PC-3 (cell line): Measurements from ENCODE around the gene ADCK2. TPM values are rescaled to one million over a fixed set of nuclear protein-coding genes. Genes with fewer than 3 reads are reported as not detected.

Experiments
- ATAC-seq: fragments of 200-7000 bp; cut with Tn5 transposase; 2 replicates; pipeline ENCODE4 v1.9.1; 2020; ENCODE audit warnings: mild to moderate bottlenecking, moderate library complexity
- BruUV-seq: library from RNA; stranded (reverse); fragments of 400-500 nt; replicated peaks from 2 replicates; lab custom pipeline; 2021; lab: Mats Ljungman, UMichigan
- CTCF ChIA-PET: fragments of 300-600 bp; sonication (Branson Sonifier 250); formaldehyde crosslinking; loops from one replicate; lab custom pipeline; 2022; ENCODE audit warnings: antibody characterized with exemption; lab: Charles Lee
- POLR2A ChIA-PET: fragments of 300-600 bp; sonication (Branson Sonifier 250); formaldehyde crosslinking; loops from one replicate; lab custom pipeline; 2022; ENCODE audit warnings: antibody characterized with exemption; ENCODE audit not compliant: unreplicated experiment; lab: Charles Lee
- DNase-seq: peaks from one replicate; pipeline ENCODE4 v3.0.0-alpha.2; 2015
- H2AFZ ChIP-seq: fragments of 300-600 bp; sonication (generic); 2 replicates; pipeline ENCODE4 v1.6.0; 2016; ENCODE audit warnings: antibody characterized with exemption, low read length
- H3F3A ChIP-seq: fragments of 300-600 bp; sonication (generic); one replicate; pipeline ENCODE4 v1.6.0; 2017; ENCODE audit warnings: antibody characterized with exemption, low read length, control low read depth, mild to moderate bottlenecking; ENCODE audit not compliant: unreplicated experiment
- H3K27ac ChIP-seq: fragments of 300-600 bp; sonication (generic); 2 replicates; pipeline ENCODE4 v1.5.1; 2016; ENCODE audit warnings: mild to moderate bottlenecking, low read length
- H3K27me3 ChIP-seq: fragments of 300-600 bp; sonication (generic); 2 replicates; pipeline ENCODE4 v1.6.1; 2016; ENCODE audit warnings: low read length, mixed read lengths
- H3K36me3 ChIP-seq: fragments of 300-600 bp; sonication (generic); 2 replicates; pipeline ENCODE4 v1.6.1; 2016; ENCODE audit warnings: low read depth, mixed run types, low read length, mixed read lengths
- H3K4me1 ChIP-seq: fragments of 300-600 bp; sonication (generic); 2 replicates; pipeline ENCODE4 v1.5.1; 2016; ENCODE audit warnings: low read length; ENCODE audit not compliant: insufficient read depth
- H3K4me2 ChIP-seq: fragments of 300-600 bp; sonication (generic); 2 replicates; pipeline ENCODE4 v1.6.0; 2016; ENCODE audit warnings: low read length
- H3K4me3 ChIP-seq: fragments of 300-600 bp; sonication (generic); 2 replicates; pipeline ENCODE4 v1.5.1; 2016; ENCODE audit warnings: mild to moderate bottlenecking, low read length, mixed read lengths
- H3K79me2 ChIP-seq: fragments of 300-600 bp; sonication (generic); 2 replicates; pipeline ENCODE4 v1.6.1; 2017; ENCODE audit warnings: low read length, mixed read lengths
- H3K9ac ChIP-seq: fragments of 300-600 bp; sonication (generic); 2 replicates; pipeline ENCODE4 v1.6.0; 2016; ENCODE audit warnings: mild to moderate bottlenecking, low read length
- H3K9me2 ChIP-seq: fragments of 300-600 bp; sonication (generic); replicated peaks from 2 replicates; pipeline ENCODE4 v1.6.1; 2016; ENCODE audit warnings: mixed run types, low read length, mixed read lengths
- H3K9me3 ChIP-seq: fragments of 300-600 bp; sonication (generic); 2 replicates; pipeline ENCODE4 v1.6.1; 2016; ENCODE audit warnings: low read length, mixed read lengths
- H4K20me1 ChIP-seq: fragments of 300-600 bp; sonication (generic); 2 replicates; pipeline ENCODE4 v1.6.1; 2016; ENCODE audit warnings: low read length, mixed read lengths
- EZH2 ChIP-seq: fragments of 300-600 bp; sonication (generic); IDR thresholded peaks from one replicate; pipeline ENCODE4 v1.6.1; 2017; ENCODE audit warnings: antibody characterized with exemption, mild to moderate bottlenecking, low read length; ENCODE audit not compliant: unreplicated experiment
- EZH2phosphoT487 ChIP-seq: fragments of 300-600 bp; sonication (generic); IDR thresholded peaks from 2 replicates; pipeline ENCODE4 v1.6.1; 2018; ENCODE audit warnings: mild to moderate bottlenecking, antibody characterized with exemption, low read length, borderline replicate concordance
- intact Hi-C: fragments of 100-400 bp; cut with micrococcal nuclease; formaldehyde crosslinking; loops from 2 replicates; pipeline ENCODE4 v1.9.0; 2023
- total RNA-seq: library from RNA; depleted of rRNA; stranded (reverse); fragments of >200 nt; gene quantifications from 2 replicates; pipeline ENCODE4 v1.2.3, GENCODE V29; 2014
- TF ChIP-seq, protein P1 (sequence below): fragments of 300-600 bp; sonication (generic); conservative IDR thresholded peaks from 2 replicates; pipeline ENCODE4 v1.5.1; 2017; ENCODE audit warnings: antibody characterized with exemption, low read depth, mild to moderate bottlenecking, low read length

ADCK2 gene
- total RNA-seq, 1 experiment from 2014 or later = 29.4 TPM

DNA sequence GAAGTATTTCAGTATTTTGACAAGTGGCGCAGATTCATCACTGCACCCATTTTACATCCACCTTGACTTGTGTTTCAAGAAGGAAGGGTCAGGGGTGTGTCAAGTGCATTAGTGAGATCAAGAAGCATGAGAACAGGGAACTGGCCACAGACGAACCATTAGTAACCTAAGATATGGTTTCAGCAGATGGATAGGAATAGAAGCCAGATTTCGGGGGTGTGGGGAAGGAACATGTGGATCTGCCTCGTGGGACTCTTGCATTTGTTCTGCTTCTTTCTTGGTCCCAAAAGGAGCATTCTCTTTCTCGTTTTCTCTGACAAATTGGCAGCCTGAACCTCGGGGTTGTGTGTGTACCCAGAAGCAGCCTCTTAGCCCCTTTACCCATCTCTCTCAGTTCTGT, 41.7 kb upstream of the ADCK2 start:
- Histone ChIP-seq H3F3A (no peaks in the 10 kb centered on the region), H3K4me3 (no peak overlapping the region), H3K4me1 (peaks cover 17% of the 10 kb centered on the region), H3K79me2 (no peaks in the 10 kb centered on the region), H3K9me3 (no peaks in the 10 kb centered on the region), H3K36me3 (no peaks in the 10 kb centered on the region), H2AFZ (no peak overlapping the region), H3K9me2 (no peaks in the 10 kb centered on the region), H3K27ac (no peak overlapping the region), H3K9ac (no peak overlapping the region), H4K20me1 (no peaks in the 10 kb centered on the region), H3K27me3 (no peaks in the 10 kb centered on the region), H3K4me2 (no peak overlapping the region)
- POLR2A ChIA-PET = no interaction called here
- intact Hi-C loops = no loop called here
- BruUV-seq = no TSS peak
- ATAC-seq (no peak), DNase-seq (no peak)
- CTCF ChIA-PET = no interaction called here
- TF ChIP-seq, protein P1, sequence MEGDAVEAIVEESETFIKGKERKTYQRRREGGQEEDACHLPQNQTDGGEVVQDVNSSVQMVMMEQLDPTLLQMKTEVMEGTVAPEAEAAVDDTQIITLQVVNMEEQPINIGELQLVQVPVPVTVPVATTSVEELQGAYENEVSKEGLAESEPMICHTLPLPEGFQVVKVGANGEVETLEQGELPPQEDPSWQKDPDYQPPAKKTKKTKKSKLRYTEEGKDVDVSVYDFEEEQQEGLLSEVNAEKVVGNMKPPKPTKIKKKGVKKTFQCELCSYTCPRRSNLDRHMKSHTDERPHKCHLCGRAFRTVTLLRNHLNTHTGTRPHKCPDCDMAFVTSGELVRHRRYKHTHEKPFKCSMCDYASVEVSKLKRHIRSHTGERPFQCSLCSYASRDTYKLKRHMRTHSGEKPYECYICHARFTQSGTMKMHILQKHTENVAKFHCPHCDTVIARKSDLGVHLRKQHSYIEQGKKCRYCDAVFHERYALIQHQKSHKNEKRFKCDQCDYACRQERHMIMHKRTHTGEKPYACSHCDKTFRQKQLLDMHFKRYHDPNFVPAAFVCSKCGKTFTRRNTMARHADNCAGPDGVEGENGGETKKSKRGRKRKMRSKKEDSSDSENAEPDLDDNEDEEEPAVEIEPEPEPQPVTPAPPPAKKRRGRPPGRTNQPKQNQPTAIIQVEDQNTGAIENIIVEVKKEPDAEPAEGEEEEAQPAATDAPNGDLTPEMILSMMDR = no peak
- TF ChIP-seq EZH2 = no peak
- TF ChIP-seq EZH2phosphoT487 = no peak

DNA sequence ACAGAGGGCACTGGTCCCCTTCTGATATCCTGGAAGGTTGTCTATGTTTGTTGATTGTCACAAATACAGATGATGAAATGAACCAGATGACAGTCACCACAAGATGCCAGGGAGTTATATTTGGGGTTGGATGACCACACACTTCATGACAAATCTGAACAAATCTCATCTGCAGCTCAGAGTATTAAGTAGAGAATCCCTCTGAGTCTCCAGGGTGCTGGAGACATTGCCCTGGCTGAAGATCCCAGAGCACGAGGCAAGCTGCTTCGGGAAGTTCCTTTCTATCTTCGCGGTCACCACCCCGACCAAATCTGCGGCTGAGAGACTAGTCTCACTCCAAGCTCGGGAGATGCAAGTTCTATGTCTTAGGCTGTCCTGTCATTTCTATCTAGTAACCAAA, 41.1 kb upstream of the ADCK2 start:
- Histone ChIP-seq H3F3A (no peaks in the 10 kb centered on the region), H3K4me1 (peaks cover 11% of the 10 kb centered on the region), H3K9ac (no peak overlapping the region), H3K27ac (no peak overlapping the region), H4K20me1 (no peaks in the 10 kb centered on the region), H3K4me3 (no peak overlapping the region), H3K27me3 (no peaks in the 10 kb centered on the region), H3K9me2 (no peaks in the 10 kb centered on the region), H3K9me3 (no peaks in the 10 kb centered on the region), H3K79me2 (no peaks in the 10 kb centered on the region), H3K36me3 (no peaks in the 10 kb centered on the region), H3K4me2 (no peak overlapping the region), H2AFZ (no peak overlapping the region)
- intact Hi-C loops = no loop called here
- TF ChIP-seq EZH2 = no peak
- no peak for TF ChIP-seq EZH2phosphoT487
- TF ChIP-seq, protein P1 = no peak
- BruUV-seq = no TSS peak
- no peak for DNase-seq
- ChIA-PET POLR2A (no interaction called here), CTCF (no interaction called here)
- no peak for ATAC-seq

DNA sequence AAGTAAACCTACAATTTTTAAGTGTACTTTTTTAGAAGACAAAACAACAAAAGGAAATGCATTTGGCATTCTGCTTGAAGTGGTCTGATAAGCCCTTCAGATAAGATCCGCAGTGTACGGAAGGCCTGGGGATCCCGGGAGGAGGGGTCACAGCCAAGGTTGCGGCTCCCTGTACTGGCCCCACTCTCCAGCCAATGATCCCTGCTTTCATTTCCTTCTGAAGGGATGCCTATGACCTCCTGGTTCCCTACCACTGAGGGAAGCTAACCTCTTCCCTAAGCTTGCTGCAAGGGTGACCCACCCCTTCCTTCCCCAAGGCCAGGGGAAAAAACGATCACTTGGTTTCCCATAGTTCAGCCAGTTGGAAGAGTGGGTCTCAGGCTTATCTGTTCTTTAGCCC, 37.4 kb upstream of the ADCK2 start:
- Histone ChIP-seq H3K36me3 (no peaks in the 10 kb centered on the region), H3K27me3 (no peaks in the 10 kb centered on the region), H3K4me1 (peaks cover 10% of the 10 kb centered on the region; the same call in 1 of the 2 replicates), H3F3A (no peaks in the 10 kb centered on the region), H3K9me3 (no peaks in the 10 kb centered on the region), H3K79me2 (peaks cover 30% of the 10 kb centered on the region), H2AFZ (no peak overlapping the region), H3K9me2 (no peaks in the 10 kb centered on the region), H4K20me1 (no peaks in the 10 kb centered on the region), H3K4me3 (no peak overlapping the region), H3K9ac (no peak overlapping the region), H3K27ac (no peak overlapping the region), H3K4me2 (no peak overlapping the region)
- DNase-seq = no peak
- CTCF ChIA-PET = no interaction called here
- ATAC-seq = no peak
- POLR2A ChIA-PET = no interaction called here
- intact Hi-C loops = no loop called here
- TF ChIP-seq EZH2phosphoT487 = no peak
- no peak for TF ChIP-seq EZH2
- BruUV-seq = no TSS peak
